Epithelial cell of esophagus (primary cell): Measurements from ENCODE around the gene MAPK9.

Experiments used
- DNase-seq: peaks from one replicate; pipeline ENCODE4 v3.0.0; 2010; ENCODE audit warnings: low read depth
- H3K4me3 ChIP-seq: 2 replicates; pipeline ENCODE4 v1.5.1; 2011; ENCODE audit warnings: mild to moderate bottlenecking, low read length, control low read depth
- TF ChIP-seq, protein P1 (sequence below): IDR thresholded peaks from 2 replicates; pipeline ENCODE4 v1.5.1; 2011; ENCODE audit warnings: low read depth, mild to moderate bottlenecking, low read length, control low read depth, inconsistent platforms; ENCODE audit not compliant: insufficient read depth; ENCODE audit errors: missing control alignments

The MAPK9 gene

DNA sequence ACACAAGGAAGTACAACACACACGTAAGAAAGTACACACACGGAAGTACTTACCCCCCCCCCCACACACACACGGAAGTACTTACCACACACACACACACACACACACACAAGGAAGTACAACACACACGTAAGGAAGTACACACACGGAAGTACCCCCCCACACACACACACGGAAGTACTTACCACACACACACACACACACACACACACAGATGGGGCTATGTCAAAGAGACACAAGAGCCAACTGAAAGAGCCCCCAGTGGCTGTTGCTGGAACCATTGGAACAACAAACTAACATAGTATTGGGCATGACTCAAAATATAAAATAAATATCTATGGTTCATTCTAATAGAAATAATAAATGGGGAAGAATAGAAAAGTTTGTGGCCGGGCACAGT lies 4.9 kb upstream of the MAPK9 start:
- TF ChIP-seq, protein P1, sequence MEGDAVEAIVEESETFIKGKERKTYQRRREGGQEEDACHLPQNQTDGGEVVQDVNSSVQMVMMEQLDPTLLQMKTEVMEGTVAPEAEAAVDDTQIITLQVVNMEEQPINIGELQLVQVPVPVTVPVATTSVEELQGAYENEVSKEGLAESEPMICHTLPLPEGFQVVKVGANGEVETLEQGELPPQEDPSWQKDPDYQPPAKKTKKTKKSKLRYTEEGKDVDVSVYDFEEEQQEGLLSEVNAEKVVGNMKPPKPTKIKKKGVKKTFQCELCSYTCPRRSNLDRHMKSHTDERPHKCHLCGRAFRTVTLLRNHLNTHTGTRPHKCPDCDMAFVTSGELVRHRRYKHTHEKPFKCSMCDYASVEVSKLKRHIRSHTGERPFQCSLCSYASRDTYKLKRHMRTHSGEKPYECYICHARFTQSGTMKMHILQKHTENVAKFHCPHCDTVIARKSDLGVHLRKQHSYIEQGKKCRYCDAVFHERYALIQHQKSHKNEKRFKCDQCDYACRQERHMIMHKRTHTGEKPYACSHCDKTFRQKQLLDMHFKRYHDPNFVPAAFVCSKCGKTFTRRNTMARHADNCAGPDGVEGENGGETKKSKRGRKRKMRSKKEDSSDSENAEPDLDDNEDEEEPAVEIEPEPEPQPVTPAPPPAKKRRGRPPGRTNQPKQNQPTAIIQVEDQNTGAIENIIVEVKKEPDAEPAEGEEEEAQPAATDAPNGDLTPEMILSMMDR, result no peak
- no peak overlapping the region for H3K4me3 ChIP-seq
- DNase-seq, result no peak

DNA sequence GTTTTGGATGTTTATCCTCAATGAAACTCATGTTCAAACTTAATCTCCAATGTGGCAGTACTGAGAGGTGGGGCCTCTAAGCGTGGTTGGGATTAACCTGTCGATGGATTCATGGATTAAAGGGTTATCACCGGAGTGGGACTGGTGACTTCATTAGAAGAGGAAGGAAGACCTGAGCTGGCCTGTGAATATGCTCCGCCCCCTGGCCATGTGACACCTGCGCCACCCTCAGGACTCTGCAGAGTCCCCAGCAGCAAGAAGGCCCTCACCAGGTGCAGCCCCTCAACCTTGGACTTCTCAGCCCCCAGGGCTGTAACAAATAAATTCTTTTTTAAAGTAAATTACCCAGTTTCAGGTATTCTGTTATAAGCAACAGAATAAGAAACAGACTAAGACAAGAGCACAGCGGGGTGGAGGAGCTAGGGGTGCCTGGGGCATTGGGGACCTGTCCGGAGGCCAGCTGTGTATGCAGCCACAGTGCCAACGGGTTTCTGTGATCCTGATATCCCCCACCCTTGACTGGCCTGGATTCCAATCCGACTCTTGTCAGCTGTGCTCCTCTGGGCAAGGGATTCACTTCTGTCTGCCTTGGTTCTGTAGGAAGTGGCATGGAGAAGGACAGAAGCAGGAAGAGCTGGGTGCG lies 3.2 kb upstream of the MAPK9 start:
- TF ChIP-seq, protein P1, result no peak
- no peak overlapping the region for H3K4me3 ChIP-seq
- no peak for DNase-seq

GRCh38 chr5:180294411-180294810 lies 2.5 kb upstream of the MAPK9 start:
- H3K4me3 ChIP-seq, result no peak overlapping the region
- DNase-seq, result no peak
- TF ChIP-seq, protein P1, result no peak

- TF ChIP-seq, protein P1, result no peak
- no peak for DNase-seq
- H3K4me3 ChIP-seq, result peak overlapping the region; percentile 66
Measured at GRCh38 chr5:180291234-180291940, 496 bp downstream of the MAPK9 start.

DNA sequence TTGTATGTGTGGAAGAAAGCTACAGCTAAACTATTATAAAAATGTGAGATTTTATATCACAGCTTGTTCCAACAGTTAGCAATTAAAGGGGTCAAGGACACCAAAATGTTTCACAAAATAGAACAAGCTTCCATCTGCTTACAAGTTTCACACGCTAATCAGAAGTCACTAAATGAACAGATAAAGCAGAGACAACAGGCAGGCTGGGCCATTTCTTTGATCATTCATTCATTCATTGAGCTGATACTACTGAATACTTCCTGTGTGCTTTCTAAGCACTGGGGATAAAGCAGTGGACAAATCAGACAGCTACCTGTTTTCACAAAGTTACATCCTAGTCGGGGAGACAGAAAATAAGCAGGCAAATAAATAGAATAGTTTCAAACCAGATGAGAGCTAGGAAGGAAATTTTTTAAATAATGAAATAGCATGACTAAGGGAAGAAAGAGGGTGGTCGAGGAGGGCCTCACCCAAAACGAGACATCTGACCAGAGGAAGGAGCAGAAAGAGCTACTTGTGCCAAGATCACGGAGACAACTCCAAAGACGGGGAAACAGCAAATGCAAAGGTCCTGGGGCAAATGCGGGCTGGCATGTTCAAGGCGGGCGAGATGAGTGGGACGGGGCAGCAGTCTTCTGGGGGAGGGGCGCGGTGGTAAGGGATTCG lies 1.2 kb downstream of the MAPK9 start:
- H3K4me3 ChIP-seq, result peak overlapping the region; percentile 66
- TF ChIP-seq, protein P1, result no peak

GRCh38 chr5:180289966-180290365 lies 1.9 kb downstream of the MAPK9 start:
- no peak for DNase-seq
- no peak overlapping the region for H3K4me3 ChIP-seq
- TF ChIP-seq, protein P1, result no peak

More for the DNA sequence above, 1.2 kb downstream of the MAPK9 start:
- peak; percentile 5 for DNase-seq
